Cardiac fibroblast (primary cell): ENCODE results near the gene TBX6.

Experiments used
- DNase-seq, 2 donors: peaks; one replicate each; pipeline versions ENCODE4 v3.0.0 to v3.0.0-alpha.2; 2010; ENCODE audit warnings: low read depth in 2 of 2
- H3K4me3 ChIP-seq, 2 donors: replicated peaks in 1 of 2; 1 replicate in 1 of 2; 2 replicates in 1 of 2; pipeline ENCODE4 v1.5.1; 2011; ENCODE audit warnings: low read depth in 2 of 2, low read length in 2 of 2, mild to moderate bottlenecking in 2 of 2, moderate library complexity in 1 of 2
- TF ChIP-seq, protein P1 (sequence below): IDR thresholded peaks from one replicate; pipeline ENCODE4 v1.5.1; 2011; ENCODE audit warnings: low read depth, mild to moderate bottlenecking, low read length, inconsistent platforms

Gene TBX6

DNA sequence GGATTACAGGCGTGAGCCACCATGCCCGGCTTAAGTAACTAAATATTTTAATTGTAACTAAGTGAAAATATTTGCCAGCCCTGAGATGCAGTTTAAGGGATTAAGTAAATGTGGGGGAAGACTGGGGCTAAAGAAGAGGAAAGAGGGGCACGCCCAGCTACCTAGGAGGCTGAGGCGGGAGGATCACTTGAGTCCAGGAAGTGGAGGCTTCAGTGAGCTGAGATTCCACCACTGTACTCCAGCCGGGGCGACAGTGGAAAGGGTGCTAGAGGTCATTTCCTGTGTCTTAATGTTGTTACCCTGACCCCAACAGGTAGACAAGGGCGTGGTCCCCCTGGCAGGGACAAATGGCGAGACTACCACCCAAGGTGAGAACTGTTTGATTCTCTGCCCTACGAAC lies 23.4 kb downstream of the TBX6 start:
- peak overlapping the region; percentile 11 to 35 for H3K4me3 ChIP-seq
- TF ChIP-seq, protein P1, sequence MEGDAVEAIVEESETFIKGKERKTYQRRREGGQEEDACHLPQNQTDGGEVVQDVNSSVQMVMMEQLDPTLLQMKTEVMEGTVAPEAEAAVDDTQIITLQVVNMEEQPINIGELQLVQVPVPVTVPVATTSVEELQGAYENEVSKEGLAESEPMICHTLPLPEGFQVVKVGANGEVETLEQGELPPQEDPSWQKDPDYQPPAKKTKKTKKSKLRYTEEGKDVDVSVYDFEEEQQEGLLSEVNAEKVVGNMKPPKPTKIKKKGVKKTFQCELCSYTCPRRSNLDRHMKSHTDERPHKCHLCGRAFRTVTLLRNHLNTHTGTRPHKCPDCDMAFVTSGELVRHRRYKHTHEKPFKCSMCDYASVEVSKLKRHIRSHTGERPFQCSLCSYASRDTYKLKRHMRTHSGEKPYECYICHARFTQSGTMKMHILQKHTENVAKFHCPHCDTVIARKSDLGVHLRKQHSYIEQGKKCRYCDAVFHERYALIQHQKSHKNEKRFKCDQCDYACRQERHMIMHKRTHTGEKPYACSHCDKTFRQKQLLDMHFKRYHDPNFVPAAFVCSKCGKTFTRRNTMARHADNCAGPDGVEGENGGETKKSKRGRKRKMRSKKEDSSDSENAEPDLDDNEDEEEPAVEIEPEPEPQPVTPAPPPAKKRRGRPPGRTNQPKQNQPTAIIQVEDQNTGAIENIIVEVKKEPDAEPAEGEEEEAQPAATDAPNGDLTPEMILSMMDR: no peak
- DNase-seq: no peak

DNA sequence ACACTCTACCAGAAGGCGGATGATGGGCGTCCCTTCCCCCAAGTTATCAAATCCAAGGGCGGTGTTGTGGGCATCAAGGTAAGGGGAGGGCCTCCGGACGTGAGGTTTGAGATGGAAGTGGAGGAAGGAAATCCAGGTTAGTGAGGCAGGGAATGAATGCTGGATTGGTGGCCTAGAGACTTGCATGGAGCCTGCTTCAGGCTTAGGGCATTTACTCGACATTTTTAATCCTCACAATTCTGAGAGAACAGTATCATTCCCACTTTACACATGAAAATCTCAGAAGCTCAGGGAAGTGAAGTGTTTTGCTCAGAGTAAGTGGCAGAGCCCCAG lies 24.2 kb downstream of the TBX6 start:
- TF ChIP-seq, protein P1: no peak
- no peak for DNase-seq
- H3K4me3 ChIP-seq: peak overlapping the region; percentile 98 to 100

DNA sequence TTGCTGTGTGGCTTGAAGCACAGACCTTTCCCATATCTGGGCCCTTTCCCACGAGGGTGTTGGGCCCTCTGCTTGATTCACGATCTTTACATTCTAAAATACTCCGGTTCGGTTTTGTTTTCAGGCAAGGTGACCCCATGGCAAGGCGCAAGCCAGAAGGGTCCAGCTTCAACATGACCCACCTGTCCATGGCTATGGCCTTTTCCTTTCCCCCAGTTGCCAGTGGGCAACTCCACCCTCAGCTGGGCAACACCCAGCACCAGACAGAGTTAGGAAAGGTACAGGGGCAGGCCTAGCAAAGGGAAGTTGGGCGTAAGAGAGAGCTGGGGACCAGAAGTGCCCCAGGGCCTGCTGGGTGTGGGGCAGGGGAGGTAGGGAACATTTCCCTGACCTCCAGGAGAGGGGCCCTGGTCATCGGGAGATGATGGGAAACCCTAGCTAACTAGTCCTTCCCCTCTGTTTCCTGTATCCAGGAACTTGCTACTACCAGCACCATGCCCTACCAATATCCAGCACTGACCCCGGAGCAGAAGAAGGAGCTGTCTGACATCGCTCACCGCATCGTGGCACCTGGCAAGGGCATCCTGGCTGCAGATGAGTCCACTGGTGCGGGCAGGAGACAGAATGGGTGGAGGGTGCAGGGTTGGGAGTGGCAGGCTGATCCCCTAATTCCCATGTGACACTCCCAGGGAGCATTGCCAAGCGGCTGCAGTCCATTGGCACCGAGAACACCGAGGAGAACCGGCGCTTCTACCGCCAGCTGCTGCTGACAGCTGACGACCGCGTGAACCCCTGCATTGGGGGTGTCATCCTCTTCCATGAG lies 24.8 kb downstream of the TBX6 start:
- H3K4me3 ChIP-seq: peak overlapping the region; percentile 98 to 100
- no peak for DNase-seq
- TF ChIP-seq, protein P1: no peak

GRCh38 chr16:30065943-30066760 lies 25.6 kb downstream of the TBX6 start:
- peak overlapping the region; percentile 98 to 100 for H3K4me3 ChIP-seq
- TF ChIP-seq, protein P1: no peak
- peak; percentile 70 to 76 for DNase-seq

- DNase-seq: peak; percentile 99 to 100
- peak within 1 kb of the TSS; percentile 98 to 100 for H3K4me3 ChIP-seq
- TF ChIP-seq, protein P1: no peak
These were observed 26.4 kb downstream of the TBX6 start, which contains the start of gene ALDOA for GRCh38 chr16:30065102-30065942. ALDOA (plus strand) TSS chr16:30065760; CDS start chr16:30066898, 1,138 bp downstream.

- peak overlapping the region; percentile 57 to 64 for H3K4me3 ChIP-seq
- TF ChIP-seq, protein P1: no peak
- DNase-seq: no peak
These were observed 27.0 kb downstream of the TBX6 start for GRCh38 chr16:30064729-30065101.
